COR-L47 (cell line): ENCODE measurements around the gene ACER3.
"Not testable (repeated sequence)": the region's sequence is repeated elsewhere in the genome, so short reads cannot be mapped to it uniquely, and the experiment has no call there.

Experiments used
- DNase-seq: peaks from one replicate; lab custom pipeline; 2025; lab: John Stamatoyannopoulos, UW

The ACER3 gene

GRCh38 chr11:77038825-77039326 is 178.2 kb downstream of the ACER3 start:
- DNase-seq = no peak

- no peak for DNase-seq
Measured at GRCh38 chr11:77039491-77040400, 179.0 kb downstream of the ACER3 start.

GRCh38 chr11:77040401-77040777 is 179.7 kb downstream of the ACER3 start:
- no peak for DNase-seq

DNA sequence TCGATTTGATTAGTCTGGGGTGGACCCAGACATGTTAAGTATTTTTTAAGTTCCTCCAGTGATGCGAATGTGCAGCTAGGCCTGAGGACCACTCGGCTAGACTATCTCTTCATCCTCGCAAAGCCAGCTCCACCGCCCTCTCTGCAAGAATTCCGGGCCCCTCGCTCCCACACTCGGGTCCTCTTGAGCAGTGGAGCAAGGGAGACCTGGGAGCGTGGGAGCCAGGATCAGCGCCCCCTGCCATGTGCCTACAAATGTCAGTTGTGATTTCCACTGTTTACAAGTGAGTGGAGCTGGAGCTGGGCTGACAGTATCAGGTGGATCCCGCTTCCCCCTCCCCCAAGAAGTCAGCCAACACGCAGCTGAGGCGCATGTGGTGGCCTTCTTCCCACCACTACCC is 180.2 kb downstream of the ACER3 start:
- no peak for DNase-seq

DNA sequence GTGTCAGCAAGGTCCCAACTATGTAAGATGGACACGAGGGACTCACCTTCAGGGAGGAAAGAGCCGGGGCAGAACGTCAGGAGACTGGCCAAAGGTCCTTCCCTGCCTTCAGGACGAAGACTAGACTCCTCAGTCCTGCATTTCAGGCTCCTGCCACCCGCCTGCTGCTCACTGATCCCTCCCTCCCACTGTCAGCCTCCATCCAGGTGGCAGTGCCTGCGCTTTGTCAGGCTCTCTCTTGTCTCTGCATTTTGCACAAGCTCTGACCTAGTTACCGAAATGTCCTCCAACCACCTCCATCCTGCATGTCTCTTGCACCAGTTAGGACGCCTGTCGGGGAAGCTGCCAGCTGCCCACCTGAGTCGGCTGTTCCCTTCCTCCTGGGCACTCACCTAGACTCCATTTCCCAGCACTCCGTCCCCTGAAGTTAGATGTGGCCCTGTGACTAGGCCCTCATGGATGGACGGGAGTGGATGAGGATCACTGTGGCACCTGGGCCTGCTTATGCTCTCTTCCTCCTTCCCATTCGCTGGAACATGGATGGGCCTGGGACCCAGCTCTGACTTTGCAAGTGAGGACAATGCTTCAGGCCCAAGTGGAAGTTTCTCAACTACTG is 181.5 kb downstream of the ACER3 start:
- DNase-seq = no peak

- no peak for DNase-seq
Measured at GRCh38 chr11:77044356-77044755, 183.6 kb downstream of the ACER3 start.

DNA sequence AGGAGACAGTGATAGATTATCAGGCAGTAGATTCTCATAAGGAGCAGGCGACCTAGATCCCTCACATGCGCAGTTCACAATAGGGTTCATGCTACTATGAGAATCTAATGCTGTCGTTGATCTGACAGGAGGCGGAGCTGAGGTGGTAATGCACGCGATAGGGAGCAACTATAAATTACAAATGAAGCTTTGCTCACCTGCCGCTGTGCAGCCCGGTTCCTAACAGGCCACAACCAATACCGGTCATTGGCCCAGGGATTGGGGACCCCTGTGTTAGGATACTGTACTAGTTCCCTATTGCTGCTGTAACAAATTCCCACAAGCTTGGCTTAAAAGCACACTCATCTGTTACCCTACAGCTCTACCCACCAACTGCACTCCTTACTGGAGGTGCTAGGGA is 184.2 kb downstream of the ACER3 start:
- DNase-seq = no peak

DNA sequence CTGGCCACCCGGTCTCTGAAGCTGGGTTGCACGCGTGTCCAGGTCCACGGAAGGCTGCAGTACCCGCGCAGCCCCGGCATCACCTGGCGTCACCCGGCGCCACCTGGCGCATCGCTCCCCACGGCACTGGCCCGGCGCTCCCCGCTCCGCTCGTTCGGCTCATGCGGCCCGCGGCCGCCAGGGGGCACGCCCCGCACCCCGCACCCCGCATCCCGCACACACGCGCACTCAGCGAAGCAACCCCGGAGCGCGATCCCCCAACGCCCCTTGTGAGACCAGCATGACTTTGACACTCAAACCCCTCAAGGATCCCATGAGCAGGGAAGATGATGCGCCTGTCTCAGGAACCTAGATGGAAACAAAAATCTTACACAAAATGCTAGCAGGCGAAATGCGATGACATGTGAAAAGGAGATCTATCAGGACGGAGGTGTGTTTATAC is 185.4 kb downstream of the ACER3 start:
- DNase-seq = peak; percentile 74

GRCh38 chr11:77047007-77047927 is 186.5 kb downstream of the ACER3 start:
- peak; percentile 86 for DNase-seq

DNA sequence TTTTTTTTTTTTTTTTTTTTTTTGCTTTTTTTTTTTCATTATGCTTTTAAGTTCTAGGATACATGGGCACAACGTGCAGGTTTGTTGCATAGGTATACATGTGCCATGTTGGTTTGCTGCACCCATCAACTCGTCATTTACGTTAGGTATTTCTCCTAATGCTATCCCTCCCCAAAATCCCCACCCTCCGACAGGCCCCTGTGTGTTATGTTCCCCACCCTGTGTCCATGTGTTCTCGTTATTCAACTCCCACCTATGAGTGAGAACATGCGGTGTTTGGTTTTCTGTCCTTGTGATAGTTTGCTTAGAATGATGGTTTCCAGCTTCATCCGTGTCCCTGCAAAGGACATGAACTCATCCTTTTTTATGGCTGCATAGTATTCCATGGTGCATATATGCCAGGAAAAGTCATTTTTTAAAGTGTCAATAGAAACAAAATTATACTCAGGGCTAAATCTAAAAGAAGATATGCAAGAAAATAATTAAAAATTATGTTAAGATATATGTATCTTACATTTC is 187.3 kb downstream of the ACER3 start:
- DNase-seq = not testable (repeated sequence)

GRCh38 chr11:77049026-77049425 is 188.3 kb downstream of the ACER3 start:
- DNase-seq = no peak

DNA sequence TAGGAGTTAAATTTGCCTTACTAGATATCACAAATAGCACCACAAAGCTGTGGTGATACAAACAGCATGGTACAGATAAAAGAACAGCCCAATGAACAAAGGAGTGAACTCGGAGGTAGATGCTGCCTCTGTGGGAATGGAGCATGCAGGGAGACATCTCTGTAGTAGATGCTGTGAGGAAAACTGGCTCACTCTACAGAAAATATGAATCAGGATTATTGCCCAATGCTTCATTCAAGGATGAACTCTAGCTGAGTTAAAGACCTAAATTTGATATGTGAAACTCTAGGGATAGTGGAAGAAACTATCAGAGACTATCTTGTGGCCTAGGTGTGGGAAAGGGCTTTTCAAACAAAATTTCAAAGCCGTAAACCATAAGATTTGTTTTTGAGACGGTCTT is 190.8 kb downstream of the ACER3 start:
- no peak for DNase-seq

GRCh38 chr11:77052518-77052917 is 191.8 kb downstream of the ACER3 start:
- no peak for DNase-seq

- no peak for DNase-seq
Measured at GRCh38 chr11:77053217-77054015, 192.7 kb downstream of the ACER3 start.

DNA sequence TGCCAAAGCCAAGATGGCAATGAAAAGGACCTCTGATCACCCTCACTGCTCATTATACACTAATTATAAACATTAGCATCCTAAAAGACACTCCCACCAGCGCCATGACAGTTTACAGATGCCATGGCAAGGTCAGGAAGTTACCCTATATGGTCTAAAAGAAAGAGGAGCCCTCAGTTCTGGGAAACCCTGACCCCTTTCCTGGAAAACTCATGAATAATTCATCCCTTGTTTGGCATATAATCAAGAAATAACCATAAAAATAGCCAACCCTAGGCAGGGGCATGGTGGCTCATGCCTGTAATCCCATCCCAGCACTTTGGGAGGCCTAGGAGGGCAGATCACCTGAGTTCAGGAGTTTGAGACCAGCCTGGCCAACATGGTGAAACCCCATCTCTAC is 193.4 kb downstream of the ACER3 start:
- no peak for DNase-seq

DNA sequence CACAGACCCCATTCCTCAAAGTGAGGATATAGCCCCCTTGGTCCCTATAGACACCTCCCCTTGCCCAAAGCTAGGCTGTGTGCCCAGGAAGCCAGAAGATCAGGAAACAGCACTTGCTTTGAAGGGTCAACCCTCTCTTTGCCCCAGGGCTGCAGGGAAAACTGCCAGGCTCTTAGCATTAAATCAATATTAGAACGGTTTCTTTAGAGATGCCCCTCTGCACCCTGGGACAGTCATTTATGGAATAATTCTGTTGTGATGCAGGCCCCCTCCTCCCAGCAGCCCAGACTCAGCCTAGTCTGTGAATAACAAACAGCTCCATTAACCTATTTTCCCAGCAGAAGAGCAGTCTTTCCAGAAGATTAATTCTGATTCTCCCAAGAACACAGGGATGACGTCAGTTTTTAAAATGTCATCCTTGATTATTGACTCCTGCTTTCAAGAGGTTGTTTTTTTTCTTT is 194.4 kb downstream of the ACER3 start:
- no peak for DNase-seq

DNA sequence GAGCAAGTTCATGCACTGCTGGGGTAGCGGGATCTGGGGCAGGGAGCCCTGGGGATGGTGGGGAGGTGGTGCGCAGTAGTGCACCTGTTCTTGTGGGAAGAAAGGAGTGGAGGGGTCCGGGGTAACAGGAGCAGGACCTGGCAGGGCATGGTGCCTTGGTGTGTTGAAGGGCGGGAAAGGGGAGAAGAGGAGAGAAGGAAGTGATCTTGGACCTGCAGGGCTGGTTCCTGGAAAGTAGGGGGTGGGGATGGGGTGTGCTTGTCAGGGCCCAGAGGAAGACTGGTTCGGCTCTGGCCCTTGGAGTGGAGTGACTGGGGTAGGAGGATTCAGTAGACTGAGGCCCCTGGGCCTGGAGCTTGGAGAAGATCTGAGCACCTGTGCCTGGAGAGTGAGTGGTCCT is 195.2 kb downstream of the ACER3 start:
- no peak for DNase-seq

DNA sequence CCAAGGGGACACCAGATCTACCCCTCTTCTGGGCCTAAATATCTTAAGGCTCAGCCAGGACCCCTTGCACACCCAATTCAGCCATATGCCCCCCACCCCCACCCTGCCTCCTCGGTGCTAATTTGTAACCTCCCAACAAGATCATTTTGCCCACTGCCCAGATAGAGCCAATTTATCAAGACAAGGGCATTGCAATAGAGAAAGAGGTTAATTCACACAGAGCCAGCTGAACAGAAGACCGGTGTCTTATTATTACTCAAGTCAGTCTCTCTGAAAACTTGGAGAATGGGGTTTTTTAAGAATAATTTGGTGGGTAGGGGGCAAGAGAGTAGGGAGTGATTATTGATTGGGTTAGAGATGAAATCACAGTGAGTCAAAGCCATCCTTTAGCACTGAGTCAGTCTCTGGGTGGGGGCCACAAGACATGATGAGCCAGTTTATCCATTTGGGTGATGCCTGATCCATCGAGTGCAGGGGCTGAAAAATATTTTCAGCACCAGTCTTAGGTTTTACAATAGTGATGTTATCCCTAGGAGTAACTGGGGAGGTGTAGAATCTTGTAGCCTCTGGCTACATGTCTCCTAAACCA is 196.2 kb downstream of the ACER3 start:
- no peak for DNase-seq

- DNase-seq = no peak
Measured at GRCh38 chr11:77057938-77058474, 197.3 kb downstream of the ACER3 start.

- DNase-seq = no peak
Measured at GRCh38 chr11:77058900-77059299, 198.2 kb downstream of the ACER3 start.
